HEK293T (cell line): ENCODE results near the gene ELMO3.

Experiments
- CTCF ChIA-PET: fragments of 350-600 bp; formaldehyde crosslinking; extraction: SDS; loops from one replicate; lab custom pipeline; 2021; ENCODE audit warnings: antibody characterized with exemption, inconsistent platforms; lab: Yijun Ruan, JAX
- POLR2A ChIA-PET: fragments of 350-600 bp; formaldehyde crosslinking; extraction: SDS; loops from one replicate; lab custom pipeline; 2020; ENCODE audit warnings: antibody characterized with exemption, inconsistent platforms; lab: Yijun Ruan, JAX
- DNase-seq: peaks from one replicate; pipeline ENCODE4 v3.0.0; 2012; ENCODE audit warnings: mixed read lengths; ENCODE audit errors: extremely low spot score
- ARNT ChIP-seq: fragments of 450-650 bp; IDR thresholded peaks from 2 replicates; pipeline ENCODE4 v1.6.1; 2017; ENCODE audit warnings: mild to moderate bottlenecking
- BHLHE40 ChIP-seq: fragments of 450-650 bp; IDR thresholded peaks from 2 replicates; pipeline ENCODE4 v1.6.1; 2016; ENCODE audit warnings: mild to moderate bottlenecking, moderate library complexity, borderline replicate concordance
- CTBP1 ChIP-seq: fragments of 450-650 bp; IDR thresholded peaks from 2 replicates; pipeline ENCODE4 v1.6.1; 2016; ENCODE audit warnings: borderline replicate concordance
- ELF4 ChIP-seq: fragments of 450-650 bp; IDR thresholded peaks from 2 replicates; pipeline ENCODE4 v1.6.1; 2017; ENCODE audit warnings: antibody characterized with exemption
- FOXA1 ChIP-seq: fragments of 450-650 bp; IDR thresholded peaks from 2 replicates; pipeline ENCODE4 v1.6.1; 2016; ENCODE audit warnings: mild to moderate bottlenecking
- FOXK2 ChIP-seq: fragments of 450-650 bp; IDR thresholded peaks from 2 replicates; pipeline ENCODE4 v1.6.1; 2016; ENCODE audit warnings: mild to moderate bottlenecking
- FOXM1 ChIP-seq: fragments of 450-650 bp; IDR thresholded peaks from 2 replicates; pipeline ENCODE4 v1.6.1; 2017; ENCODE audit warnings: mild to moderate bottlenecking, borderline replicate concordance
- HDGF ChIP-seq: fragments of 450-650 bp; IDR thresholded peaks from 2 replicates; pipeline ENCODE4 v1.6.1; 2017; ENCODE audit warnings: antibody characterized with exemption, borderline replicate concordance
- L3MBTL2 ChIP-seq: fragments of 450-650 bp; conservative IDR thresholded peaks from 2 replicates; pipeline ENCODE4 v1.6.1; 2016; ENCODE audit warnings: mild to moderate bottlenecking
- LEF1 ChIP-seq: fragments of 450-650 bp; IDR thresholded peaks from 2 replicates; pipeline ENCODE4 v1.6.1; 2017; ENCODE audit warnings: mild to moderate bottlenecking, borderline replicate concordance
- NFRKB ChIP-seq: fragments of 450-650 bp; IDR thresholded peaks from 2 replicates; pipeline ENCODE4 v1.6.1; 2016; ENCODE audit warnings: mild to moderate bottlenecking, moderate library complexity
- PKNOX1 ChIP-seq: fragments of 450-650 bp; IDR thresholded peaks from 2 replicates; pipeline ENCODE4 v1.6.1; 2016
- SP1 ChIP-seq: fragments of 450-650 bp; IDR thresholded peaks from 2 replicates; pipeline ENCODE4 v1.6.1; 2017
- SUZ12 ChIP-seq: fragments of 450-650 bp; IDR thresholded peaks from 2 replicates; pipeline ENCODE4 v1.6.1; 2016; ENCODE audit warnings: mild to moderate bottlenecking
- TARDBP ChIP-seq: fragments of 450-650 bp; IDR thresholded peaks from 2 replicates; pipeline ENCODE4 v1.6.1; 2016
- ZNF384 ChIP-seq: fragments of 450-650 bp; IDR thresholded peaks from 2 replicates; pipeline ENCODE4 v1.6.1; 2016

ELMO3 gene

GRCh38 chr16:67209565-67209964 lies 10.6 kb downstream of the ELMO3 start:
- ChIA-PET POLR2A (interaction anchor here (1.2 to 2.7 kb wide), 2 partner anchors 17 to 38 kb away, joined by 5 to 10 read pairs; partner anchors contain the start of gene TMEM208), CTCF (no interaction called here)
- no peak for DNase-seq
- TF ChIP-seq FOXM1 (no peak), ELF4 (no peak), FOXK2 (no peak), NFRKB (no peak), SP1 (no peak), ARNT (no peak), FOXA1 (no peak), CTBP1 (no peak), SUZ12 (no peak), BHLHE40 (no peak)

- TF ChIP-seq FOXM1, result no peak
- TF ChIP-seq SP1, result no peak
- no peak for TF ChIP-seq CTBP1
- no peak for TF ChIP-seq SUZ12
- no peak for TF ChIP-seq BHLHE40
- TF ChIP-seq TARDBP, result no peak
- TF ChIP-seq ZNF384, result no peak
- TF ChIP-seq NFRKB, result no peak
- no peak for TF ChIP-seq ARNT
- TF ChIP-seq PKNOX1, result no peak
- TF ChIP-seq FOXK2, result no peak
- TF ChIP-seq LEF1, result no peak
- DNase-seq, result no peak
- ChIA-PET CTCF (no interaction called here), POLR2A (interaction anchor here (1.2 to 2.7 kb wide), 2 partner anchors 16 to 38 kb away, joined by 5 to 10 read pairs; partner anchors contain the start of gene TMEM208)
These were observed 11.4 kb downstream of the ELMO3 start for GRCh38 chr16:67210069-67210937.

- DNase-seq, result no peak
- no peak for TF ChIP-seq PKNOX1
- TF ChIP-seq LEF1, result no peak
- TF ChIP-seq FOXM1, result no peak
- no peak for TF ChIP-seq ELF4
- no peak for TF ChIP-seq FOXK2
- no peak for TF ChIP-seq FOXA1
- no peak for TF ChIP-seq NFRKB
- no peak for TF ChIP-seq ARNT
- no peak for TF ChIP-seq ZNF384
- TF ChIP-seq L3MBTL2, result no peak
- no peak for TF ChIP-seq BHLHE40
- TF ChIP-seq TARDBP, result no peak
- no peak for TF ChIP-seq SP1
- no peak for TF ChIP-seq HDGF
- ChIA-PET CTCF (no interaction called here), POLR2A (interaction anchor here (0.7 kb wide), 1 partner anchor 36 kb away, joined by 3 read pairs; the partner anchor contains the start of gene FHOD1)
These were observed 12.7 kb downstream of the ELMO3 start for GRCh38 chr16:67211674-67212073.

- TF ChIP-seq ARNT, result no peak
- no peak for TF ChIP-seq FOXM1
- no peak for TF ChIP-seq ELF4
- TF ChIP-seq BHLHE40, result no peak
- DNase-seq, result no peak
- CTCF ChIA-PET, result no interaction called here
- POLR2A ChIA-PET, result interaction anchor here (1.3 kb wide), 1 partner anchor 14 kb away, joined by 4 read pairs; the partner anchor contains the start of gene TMEM208
These were observed 13.8 kb downstream of the ELMO3 start for GRCh38 chr16:67212766-67213165.

- no peak for TF ChIP-seq PKNOX1
- TF ChIP-seq BHLHE40, result no peak
- TF ChIP-seq ELF4, result no peak
- TF ChIP-seq FOXA1, result no peak
- no peak for TF ChIP-seq LEF1
- no peak for TF ChIP-seq NFRKB
- TF ChIP-seq SP1, result no peak
- no peak for TF ChIP-seq TARDBP
- TF ChIP-seq ARNT, result no peak
- ChIA-PET POLR2A (interaction anchor here (1.3 kb wide), 1 partner anchor 13 kb away, joined by 4 read pairs; the partner anchor contains the start of gene TMEM208), CTCF (no interaction called here)
- DNase-seq, result no peak
These were observed 14.5 kb downstream of the ELMO3 start for GRCh38 chr16:67213197-67214019.
